ENCODE data around the gene MRPL14. TPM values are rescaled to one million over a fixed set of nuclear protein-coding genes. Genes with fewer than 3 reads are reported as not detected.
A peak's percentile ranks its signal among the peaks of the same experiment; 100 is the strongest.

Gene MRPL14
- total and polyA plus RNA-seq, 9 of the 15 experiments (the other 6 are each of a cell fraction or from before 2014, with no cell fraction given): 126 to 424 (median 165) TPM

DNA sequence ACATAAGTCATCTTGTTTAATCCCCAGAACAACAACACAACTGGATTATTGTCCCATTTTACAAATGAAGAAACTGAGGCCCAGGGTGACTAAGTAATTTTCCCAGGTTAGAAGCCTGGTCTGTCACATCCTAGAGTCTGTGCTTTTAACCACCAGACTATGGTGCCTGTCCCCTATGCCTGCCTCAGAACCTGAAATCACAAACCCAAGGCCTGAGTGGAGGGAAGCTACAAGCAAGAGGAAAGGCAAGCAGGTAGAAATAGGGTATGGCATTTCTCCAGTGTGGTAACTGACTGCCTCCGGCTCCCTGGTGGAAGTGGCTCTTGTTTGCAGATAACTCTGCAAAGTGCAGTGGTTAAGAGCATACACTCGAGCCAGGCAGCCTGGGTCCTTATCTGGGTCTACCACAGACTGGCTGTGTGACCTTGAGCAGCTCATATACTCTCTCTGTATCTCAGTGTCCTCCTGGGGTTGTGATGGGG lies 2.6 kb upstream of the MRPL14 start (continued):
- no peak for TF ChIP-seq MLX (CRISPR knock-in tag; conservative IDR thresholded peaks at IDR 0.05)
- no peak for TF ChIP-seq E2F4 (CRISPR knock-in tag; IDR thresholded peaks at IDR 0.05; ENCODE audit: low read depth)
- TF ChIP-seq NR2F6 (CRISPR knock-in tag; IDR thresholded peaks at IDR 0.05): no peak
- no peak for TF ChIP-seq ZC3H11A (IDR thresholded peaks at IDR 0.05; ENCODE audit: low read depth, low read length)
- no peak for TF ChIP-seq ZNF764 (CRISPR knock-in tag; IDR thresholded peaks at IDR 0.05; ENCODE audit: low read depth)
- peak; percentile 43 to 78; a peak in 1 of 4 replicates for TF ChIP-seq ARNT (IDR thresholded peaks at IDR 0.05)
- peak; percentile 84; the same call in 1 of the 2 replicates for TF ChIP-seq SMARCE1 (IDR thresholded peaks at IDR 0.05)
- peak; percentile 98 for TF ChIP-seq CHD4 (IDR thresholded peaks at IDR 0.05; ENCODE audit: insufficient read depth, insufficient replicate concordance, low read depth, low read length, poor library complexity, severe bottlenecking)
- no peak for TF ChIP-seq ZNF507 (tag; conservative IDR thresholded peaks at IDR 0.05)
- no peak for TF ChIP-seq ZBTB17 (CRISPR knock-in tag; IDR thresholded peaks at IDR 0.05)
- TF ChIP-seq NFE2 (IDR thresholded peaks at IDR 0.05; ENCODE audit: low read depth): peak; percentile 56; the same call in 1 of the 2 replicates
- no peak for TF ChIP-seq IRF9 (tag; IDR thresholded peaks at IDR 0.05)
- no peak for TF ChIP-seq ETV6 (IDR thresholded peaks at IDR 0.05; ENCODE audit: borderline replicate concordance in 1 of 2, low read depth in 2 of 2, low read length in 1 of 2)
- no peak for TF ChIP-seq ETV6 (CRISPR knock-in tag; IDR thresholded peaks at IDR 0.05; ENCODE audit: borderline replicate concordance)
- TF ChIP-seq, protein P1, sequence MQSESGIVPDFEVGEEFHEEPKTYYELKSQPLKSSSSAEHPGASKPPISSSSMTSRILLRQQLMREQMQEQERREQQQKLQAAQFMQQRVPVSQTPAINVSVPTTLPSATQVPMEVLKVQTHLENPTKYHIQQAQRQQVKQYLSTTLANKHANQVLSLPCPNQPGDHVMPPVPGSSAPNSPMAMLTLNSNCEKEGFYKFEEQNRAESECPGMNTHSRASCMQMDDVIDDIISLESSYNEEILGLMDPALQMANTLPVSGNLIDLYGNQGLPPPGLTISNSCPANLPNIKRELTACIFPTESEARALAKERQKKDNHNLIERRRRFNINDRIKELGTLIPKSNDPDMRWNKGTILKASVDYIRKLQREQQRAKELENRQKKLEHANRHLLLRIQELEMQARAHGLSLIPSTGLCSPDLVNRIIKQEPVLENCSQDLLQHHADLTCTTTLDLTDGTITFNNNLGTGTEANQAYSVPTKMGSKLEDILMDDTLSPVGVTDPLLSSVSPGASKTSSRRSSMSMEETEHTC (IDR thresholded peaks at IDR 0.05): no peak
- TF ChIP-seq E2F8 (IDR thresholded peaks at IDR 0.05; ENCODE audit: low read depth, partially characterized antibody): no peak
- no peak for TF ChIP-seq FOXP4 (CRISPR knock-in tag; IDR thresholded peaks at IDR 0.05; ENCODE audit: borderline replicate concordance)
- TF ChIP-seq EP300 (IDR thresholded peaks at IDR 0.05; ENCODE audit: low read length): peak; percentile 77
- peak; percentile 91 for TF ChIP-seq RBM25 (IDR thresholded peaks at IDR 0.05; ENCODE audit: low read depth, low read length, severe bottlenecking)

Measured in K562 (cell line).